HepG2 (cell line): ENCODE measurements around the gene WDR20. TPM values are rescaled to one million over a fixed set of nuclear protein-coding genes. Genes with fewer than 3 reads are reported as not detected.

Experiments used
- AFF4 ChIP-seq: sonication (generic); formaldehyde crosslinking; IDR thresholded peaks from 2 replicates; pipeline ENCODE4 v1.4.0; 2020; ENCODE audit warnings: missing genetic modification reagents
- ARID2 ChIP-seq: sonication (generic); formaldehyde crosslinking; IDR thresholded peaks from 2 replicates; pipeline ENCODE4 v1.8.1; 2022; ENCODE audit warnings: mild to moderate bottlenecking, missing genetic modification reagents, borderline replicate concordance
- FOXJ3 ChIP-seq: sonication (generic); formaldehyde crosslinking; IDR thresholded peaks from 2 replicates; pipeline ENCODE4 v1.4.0; 2020; ENCODE audit warnings: missing genetic modification reagents, mild to moderate bottlenecking, borderline replicate concordance
- KDM4B ChIP-seq: sonication (generic); formaldehyde crosslinking; IDR thresholded peaks from 2 replicates; pipeline ENCODE4 v1.4.0; 2020; ENCODE audit warnings: missing genetic modification reagents
- KMT2B ChIP-seq: IDR thresholded peaks from 2 replicates; pipeline ENCODE4 v1.6.1; 2016; ENCODE audit warnings: missing genetic modification reagents, missing compliant biosample characterization
- MXD1 ChIP-seq: sonication (generic); formaldehyde crosslinking; IDR thresholded peaks from 2 replicates; pipeline ENCODE4 v1.4.0; 2020; ENCODE audit warnings: mild to moderate bottlenecking, missing genetic modification reagents
- NFE2L1 ChIP-seq: sonication (generic); formaldehyde crosslinking; IDR thresholded peaks from 2 replicates; pipeline ENCODE4 v1.4.0; 2020; ENCODE audit warnings: missing genetic modification reagents, mild to moderate bottlenecking, borderline replicate concordance
- NFKBIZ ChIP-seq: IDR thresholded peaks from 2 replicates; pipeline ENCODE4 v1.6.1; 2018; ENCODE audit warnings: missing genetic modification reagents, missing compliant biosample characterization
- PLRG1 ChIP-seq: fragments of 450-650 bp; conservative IDR thresholded peaks from 2 replicates; pipeline ENCODE4 v1.6.1; 2016
- POLR2AphosphoS2 ChIP-seq: IDR thresholded peaks from 2 replicates; pipeline ENCODE4 v1.6.1; 2011; ENCODE audit warnings: low read depth, low read length, improper control_type of control experiment
- RELA ChIP-seq: sonication (generic); formaldehyde crosslinking; IDR thresholded peaks from 2 replicates; pipeline ENCODE4 v1.4.0; 2020; ENCODE audit warnings: missing genetic modification reagents
- RNF219 ChIP-seq: sonication (generic); formaldehyde crosslinking; IDR thresholded peaks from 2 replicates; pipeline ENCODE4 v1.5.0; 2020; ENCODE audit warnings: mild to moderate bottlenecking, missing genetic modification reagents
- SIN3B ChIP-seq: fragments of 150-350 bp; IDR thresholded peaks from 2 replicates; pipeline ENCODE4 v1.6.1; 2014; ENCODE audit warnings: low read length
- SMAD3 ChIP-seq: sonication (generic); formaldehyde crosslinking; IDR thresholded peaks from 2 replicates; pipeline ENCODE4 v1.4.0; 2020; ENCODE audit warnings: missing genetic modification reagents
- THYN1 ChIP-seq: sonication (generic); formaldehyde crosslinking; IDR thresholded peaks from 2 replicates; pipeline ENCODE4 v1.8.1; 2023; ENCODE audit warnings: low read depth, mild to moderate bottlenecking, moderate library complexity, missing genetic modification reagents, borderline replicate concordance
- ZBTB37 ChIP-seq: sonication (generic); formaldehyde crosslinking; IDR thresholded peaks from 2 replicates; pipeline ENCODE4 v1.4.0; 2020; ENCODE audit warnings: mild to moderate bottlenecking, missing genetic modification reagents
- ZBTB38 ChIP-seq: sonication (generic); formaldehyde crosslinking; IDR thresholded peaks from 2 replicates; pipeline ENCODE4 v1.5.1; 2020; ENCODE audit warnings: mild to moderate bottlenecking, missing genetic modification reagents
- ZNF567 ChIP-seq: sonication (generic); formaldehyde crosslinking; IDR thresholded peaks from 2 replicates; pipeline ENCODE4 v1.8.1; 2023; ENCODE audit warnings: mild to moderate bottlenecking, missing genetic modification reagents, borderline replicate concordance
- ZNF839 ChIP-seq: sonication (generic); formaldehyde crosslinking; IDR thresholded peaks from 2 replicates; pipeline ENCODE4 v1.4.0; 2020; ENCODE audit warnings: missing genetic modification reagents, mild to moderate bottlenecking, borderline replicate concordance
- polyA plus RNA-seq, 8 experiments: library from polyadenylated mRNA; depleted of rRNA in 3 of 8; stranded (reverse) in 7 of 8; unstranded in 1 of 8; fragments of >200 nt; fragmentation: Illumina TruSeq in 4 of 8; extraction: Trizol in 4 of 8; gene quantifications; 2 replicates each; pipeline versions ENCODE4 v1.2.1 to v1.2.3, GENCODE V29; 2011 to 2016; ENCODE audit warnings: low read depth in 4 of 8, missing spikeins in 1 of 8, mixed read lengths in 1 of 8; ENCODE audit not compliant: insufficient read depth in 1 of 8
- total RNA-seq, 5 experiments: library from RNA; depleted of rRNA; stranded (reverse); fragments of >200 nt; fragmentation: Illumina TruSeq; extraction: Trizol; gene quantifications; 2 replicates each; pipeline ENCODE4 v1.2.3, GENCODE V29; 2016; ENCODE audit warnings: low read depth in 1 of 5
- TF ChIP-seq, protein P1 (sequence below): sonication (generic); formaldehyde crosslinking; IDR thresholded peaks from 2 replicates; pipeline ENCODE4 v1.5.0; 2020; ENCODE audit warnings: mild to moderate bottlenecking, missing genetic modification reagents

The WDR20 gene
- total and polyA plus RNA-seq, 2 of the 13 experiments (the other 11 are each of a cell fraction or from before 2014, with no cell fraction given), result 10.4 to 23.2 TPM

DNA sequence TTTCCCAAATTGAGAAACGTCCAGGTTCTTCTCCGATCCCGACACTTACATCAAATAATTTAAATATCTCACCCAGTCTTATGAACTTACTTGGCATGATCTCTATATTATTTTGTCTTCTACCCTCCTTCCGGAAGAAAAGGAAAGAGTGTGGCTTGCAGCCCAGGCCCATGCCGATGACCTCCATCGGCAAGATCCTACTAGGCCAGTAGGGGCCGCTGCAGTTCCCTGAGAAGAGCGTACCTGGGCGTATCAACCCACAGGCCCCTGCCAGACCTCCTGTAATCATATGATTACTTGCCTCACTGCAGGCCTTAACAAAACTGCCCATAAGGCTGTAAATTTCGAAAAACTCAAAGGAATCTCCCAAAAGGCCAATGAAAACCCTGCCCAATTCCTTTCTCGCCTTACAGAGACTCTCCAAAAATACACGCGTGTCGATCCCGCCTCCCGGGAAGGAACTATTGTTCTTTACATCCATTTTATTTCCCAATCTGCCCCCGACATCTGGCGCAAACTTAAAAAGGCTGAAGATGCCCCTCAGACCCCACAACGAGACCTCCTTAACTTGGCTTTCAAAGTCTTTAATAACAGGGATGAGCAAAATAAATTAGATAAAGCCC, 95.7 kb downstream of the WDR20 start (continued):
- TF ChIP-seq RELA (no peak), ZNF567 (0 out of 2 replicates have a peak, but pooled peaks have one; percentile 24), NFE2L1 (CRISPR knock-in tag) (no peak), THYN1 (CRISPR knock-in tag) (no peak), ARID2 (no peak), MXD1 (CRISPR knock-in tag) (no peak), AFF4 (CRISPR knock-in tag) (no peak), ZNF839 (CRISPR knock-in tag) (no peak), SMAD3 (no peak), ZBTB37 (CRISPR knock-in tag) (no peak), SIN3B (no peak), PLRG1 (no peak), ZBTB38 (no peak), RNF219 (CRISPR knock-in tag) (no peak), NFKBIZ (CRISPR knock-in tag) (no peak), KDM4B (CRISPR knock-in tag) (0 out of 2 replicates have a peak, but pooled peaks have one; percentile 51), POLR2AphosphoS2 (no peak), FOXJ3 (CRISPR knock-in tag) (no peak), KMT2B (CRISPR knock-in tag) (0 out of 2 replicates have a peak, but pooled peaks have one; percentile 43)
- TF ChIP-seq, protein P1, sequence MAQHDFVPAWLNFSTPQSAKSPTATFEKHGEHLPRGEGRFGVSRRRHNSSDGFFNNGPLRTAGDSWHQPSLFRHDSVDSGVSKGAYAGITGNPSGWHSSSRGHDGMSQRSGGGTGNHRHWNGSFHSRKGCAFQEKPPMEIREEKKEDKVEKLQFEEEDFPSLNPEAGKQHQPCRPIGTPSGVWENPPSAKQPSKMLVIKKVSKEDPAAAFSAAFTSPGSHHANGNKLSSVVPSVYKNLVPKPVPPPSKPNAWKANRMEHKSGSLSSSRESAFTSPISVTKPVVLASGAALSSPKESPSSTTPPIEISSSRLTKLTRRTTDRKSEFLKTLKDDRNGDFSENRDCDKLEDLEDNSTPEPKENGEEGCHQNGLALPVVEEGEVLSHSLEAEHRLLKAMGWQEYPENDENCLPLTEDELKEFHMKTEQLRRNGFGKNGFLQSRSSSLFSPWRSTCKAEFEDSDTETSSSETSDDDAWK, result no peak
